ENCODE measurements around the gene SPTBN4.

The SPTBN4 gene

DNA sequence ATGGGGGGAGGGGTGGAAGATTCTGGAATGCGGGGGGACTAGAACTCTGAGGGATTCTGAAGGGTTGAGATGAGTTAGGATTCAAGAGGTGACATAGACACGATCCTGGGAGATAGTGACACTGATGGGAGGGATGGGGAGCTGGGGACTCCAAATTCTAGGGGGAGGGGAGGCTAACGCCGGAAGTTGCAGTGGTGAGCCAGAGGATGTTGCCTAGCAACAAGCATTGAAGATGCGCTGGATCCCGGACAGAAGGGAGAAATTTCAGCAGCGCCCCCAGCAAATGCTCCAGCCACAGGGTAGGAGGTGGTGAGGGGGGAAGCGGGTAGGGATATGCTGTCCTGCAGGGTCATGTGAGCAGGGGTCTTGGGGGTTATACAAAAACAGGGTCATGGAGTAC is 127.5 kb downstream of the SPTBN4 start:
- no peak for DNase-seq (ENCODE audit: low read depth)
- H3K4me3 ChIP-seq (ENCODE audit: low read length), result no peak overlapping the region
- TF ChIP-seq, protein P1, sequence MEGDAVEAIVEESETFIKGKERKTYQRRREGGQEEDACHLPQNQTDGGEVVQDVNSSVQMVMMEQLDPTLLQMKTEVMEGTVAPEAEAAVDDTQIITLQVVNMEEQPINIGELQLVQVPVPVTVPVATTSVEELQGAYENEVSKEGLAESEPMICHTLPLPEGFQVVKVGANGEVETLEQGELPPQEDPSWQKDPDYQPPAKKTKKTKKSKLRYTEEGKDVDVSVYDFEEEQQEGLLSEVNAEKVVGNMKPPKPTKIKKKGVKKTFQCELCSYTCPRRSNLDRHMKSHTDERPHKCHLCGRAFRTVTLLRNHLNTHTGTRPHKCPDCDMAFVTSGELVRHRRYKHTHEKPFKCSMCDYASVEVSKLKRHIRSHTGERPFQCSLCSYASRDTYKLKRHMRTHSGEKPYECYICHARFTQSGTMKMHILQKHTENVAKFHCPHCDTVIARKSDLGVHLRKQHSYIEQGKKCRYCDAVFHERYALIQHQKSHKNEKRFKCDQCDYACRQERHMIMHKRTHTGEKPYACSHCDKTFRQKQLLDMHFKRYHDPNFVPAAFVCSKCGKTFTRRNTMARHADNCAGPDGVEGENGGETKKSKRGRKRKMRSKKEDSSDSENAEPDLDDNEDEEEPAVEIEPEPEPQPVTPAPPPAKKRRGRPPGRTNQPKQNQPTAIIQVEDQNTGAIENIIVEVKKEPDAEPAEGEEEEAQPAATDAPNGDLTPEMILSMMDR (conservative IDR thresholded peaks at IDR 0.05; ENCODE audit: low read depth, low read length), result no peak

DNA sequence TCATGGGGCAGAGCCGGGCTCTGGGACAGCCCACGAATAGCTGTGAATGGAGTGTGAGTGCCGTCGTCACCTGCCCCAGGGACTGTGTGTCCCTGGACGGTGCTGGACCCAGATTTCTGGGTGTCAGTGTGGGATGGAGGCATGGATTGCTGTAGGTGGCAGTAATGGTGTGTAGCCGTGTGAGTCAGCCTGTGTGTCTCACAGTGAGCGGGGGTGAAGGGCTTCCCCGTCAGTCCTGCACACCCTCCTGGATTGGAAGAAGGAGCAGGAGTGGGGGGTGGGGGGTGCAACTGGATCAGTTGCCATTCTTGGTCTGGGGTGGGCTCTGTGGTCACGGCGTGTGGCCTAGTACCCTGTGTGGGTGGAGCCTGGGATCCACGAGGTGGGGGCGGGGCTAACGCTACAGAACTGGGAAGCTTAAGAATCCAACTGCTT is 127.9 kb downstream of the SPTBN4 start:
- DNase-seq (ENCODE audit: low read depth), result no peak
- H3K4me3 ChIP-seq (ENCODE audit: low read length), result peak overlapping the region; percentile 20

DNA sequence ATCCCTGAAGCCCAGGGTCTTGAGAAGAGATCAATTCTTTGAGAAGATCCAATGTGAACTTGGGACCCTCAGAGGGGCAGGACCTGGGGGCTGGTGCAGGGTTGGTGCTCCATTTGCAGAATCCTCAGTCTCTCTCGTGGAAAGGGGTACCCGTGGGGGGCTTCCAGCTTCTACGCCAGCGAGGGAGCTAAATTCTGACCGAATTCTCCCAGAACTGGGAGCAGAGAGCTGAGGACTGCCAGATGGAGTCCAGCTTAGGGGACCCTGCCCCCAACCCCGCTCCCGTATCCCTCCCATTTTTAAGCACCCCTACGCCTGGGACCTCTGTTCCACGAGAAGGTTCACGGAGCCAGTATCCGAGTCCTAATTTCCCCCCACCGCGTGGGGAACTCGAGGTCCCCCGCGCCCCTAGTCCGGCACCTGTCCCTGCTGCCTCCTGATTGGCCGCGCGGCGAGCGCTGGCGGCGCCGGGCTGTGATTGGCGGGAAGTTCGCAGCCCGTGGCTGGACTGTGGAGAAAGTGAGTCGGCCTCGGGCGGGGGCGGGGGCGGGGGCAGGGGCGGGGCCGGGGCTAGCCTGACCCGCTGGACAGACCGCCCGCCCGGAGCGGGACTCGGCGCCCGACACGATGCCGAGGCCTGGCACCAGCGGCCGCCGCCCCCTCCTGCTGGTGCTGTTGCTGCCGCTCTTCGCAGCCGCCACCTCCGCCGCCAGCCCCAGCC is 130.0 kb downstream of the SPTBN4 start:
- TF ChIP-seq, protein P1 (conservative IDR thresholded peaks at IDR 0.05; ENCODE audit: low read depth, low read length), result no peak
- DNase-seq (ENCODE audit: low read depth), result no peak
- H3K4me3 ChIP-seq (ENCODE audit: low read length), result peak overlapping the region; percentile 15

More for the DNA sequence above, 127.9 kb downstream of the SPTBN4 start:
- TF ChIP-seq, protein P1 (conservative IDR thresholded peaks at IDR 0.05; ENCODE audit: low read depth, low read length), result peak; percentile 13

DNA sequence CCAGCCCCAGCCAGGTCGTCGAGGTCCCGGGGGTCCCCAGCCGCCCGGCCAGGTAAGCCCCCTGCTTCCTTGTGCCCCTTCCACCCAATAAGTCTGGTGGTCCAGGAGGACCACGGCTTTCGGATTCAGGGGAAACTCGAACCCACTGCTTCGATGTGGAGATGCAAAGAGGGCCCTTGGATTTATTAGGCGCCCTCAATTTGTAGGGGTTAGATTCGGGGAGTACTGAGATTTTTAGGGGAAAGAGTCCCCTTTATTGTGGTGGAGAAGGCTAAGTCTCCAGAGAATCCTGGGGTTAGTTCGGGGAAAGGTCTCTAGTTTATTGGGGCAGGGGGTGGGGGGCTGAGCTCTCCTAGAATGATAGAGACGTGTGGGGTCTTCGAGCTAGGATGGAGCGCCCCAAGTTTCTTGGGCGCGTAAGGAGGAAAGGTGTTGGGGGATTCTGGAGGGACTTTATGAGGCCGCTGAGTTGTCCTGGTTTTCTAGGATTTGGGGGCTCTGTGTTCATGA is 130.6 kb downstream of the SPTBN4 start:
- TF ChIP-seq, protein P1 (conservative IDR thresholded peaks at IDR 0.05; ENCODE audit: low read depth, low read length), result no peak
- H3K4me3 ChIP-seq (ENCODE audit: low read length), result peak overlapping the region; percentile 31
- no peak for DNase-seq (ENCODE audit: low read depth)

DNA sequence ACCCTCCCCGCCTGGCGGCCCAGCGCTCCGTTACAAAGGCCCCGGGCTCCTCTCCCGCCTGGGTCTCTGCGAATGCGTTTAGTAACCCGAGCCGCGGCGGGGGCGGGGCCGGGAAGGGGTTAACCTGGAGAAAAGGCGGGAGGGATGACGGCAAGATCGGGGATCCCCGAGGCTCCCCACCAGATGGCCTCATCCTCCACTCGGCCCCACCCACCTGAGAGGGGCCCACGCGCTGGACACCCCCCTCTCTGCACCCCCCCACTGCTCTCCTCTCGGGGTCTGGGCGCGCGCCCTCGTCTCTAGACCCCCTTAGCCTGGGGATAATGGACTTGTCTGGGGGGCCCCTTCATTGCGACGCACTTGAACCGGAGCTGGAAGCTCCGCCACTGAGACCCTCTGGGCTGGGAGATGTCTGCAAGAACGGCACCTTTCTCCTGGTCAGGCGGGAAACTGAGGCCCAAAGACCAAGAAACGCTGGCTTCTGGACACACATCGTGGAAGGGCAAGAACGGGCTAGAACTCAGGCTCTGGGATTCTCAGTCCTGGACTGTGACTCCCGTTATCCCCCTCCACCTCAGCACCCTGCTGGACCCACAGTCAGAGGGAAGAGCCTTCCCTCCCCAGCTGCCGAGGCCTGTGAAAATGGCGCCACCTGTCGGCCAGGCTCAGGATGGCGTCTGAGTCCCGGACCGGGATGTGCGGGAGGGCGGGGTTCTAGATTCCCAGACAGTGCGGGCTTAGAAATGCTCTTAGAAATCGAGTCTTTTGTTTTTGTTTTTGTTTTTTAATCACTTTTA is 131.5 kb downstream of the SPTBN4 start:
- TF ChIP-seq, protein P1 (conservative IDR thresholded peaks at IDR 0.05; ENCODE audit: low read depth, low read length), result peak; percentile 97
- H3K4me3 ChIP-seq (ENCODE audit: low read length), result peak overlapping the region; percentile 52

DNA sequence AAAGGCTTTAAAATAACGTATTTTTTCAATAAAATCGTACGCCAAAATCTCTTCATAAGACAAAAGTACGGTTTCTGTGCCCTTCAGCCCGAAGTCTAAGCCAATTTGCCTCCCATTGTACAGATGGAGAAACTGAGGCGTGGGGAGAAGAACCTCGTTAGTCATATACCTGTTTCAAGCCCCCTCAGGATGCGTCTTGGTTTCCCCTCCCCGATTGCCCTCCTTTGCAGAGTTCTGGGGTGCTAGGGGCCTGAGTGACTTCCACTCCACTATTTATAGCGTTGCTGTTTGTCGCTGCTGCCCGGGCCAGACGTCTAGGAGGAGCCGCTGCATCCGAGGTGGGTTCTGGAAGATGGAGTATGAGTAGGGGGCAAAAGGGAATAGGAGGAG is 132.1 kb downstream of the SPTBN4 start:
- H3K4me3 ChIP-seq (ENCODE audit: low read length), result no peak overlapping the region
- no peak for DNase-seq (ENCODE audit: low read depth)
- TF ChIP-seq, protein P1 (conservative IDR thresholded peaks at IDR 0.05; ENCODE audit: low read depth, low read length), result no peak

More for the DNA sequence above, 131.5 kb downstream of the SPTBN4 start:
- DNase-seq (ENCODE audit: low read depth), result no peak

Data from retinal pigment epithelial cell (primary cell).